GM10847 (cell line): ENCODE measurements around the gene IRF6.

Experiments
- POLR2A ChIP-seq: IDR thresholded peaks from 2 replicates; pipeline ENCODE4 v1.6.1; 2011; ENCODE audit not compliant: insufficient read length; ENCODE audit errors: extremely low read depth

IRF6 gene

GRCh38 chr1:209738270-209738669, 67.7 kb downstream of the IRF6 start:
- no peak for TF ChIP-seq POLR2A

GRCh38 chr1:209737118-209737505, 68.8 kb downstream of the IRF6 start:
- no peak for TF ChIP-seq POLR2A

- no peak for TF ChIP-seq POLR2A
These were observed 69.3 kb downstream of the IRF6 start for GRCh38 chr1:209736490-209737117.
